ENCODE results near the gene CFAP100.

CFAP100 gene

GRCh38 chr3:126394179-126394976 lies at the start of gene CFAP100:
TSS of gene CFAP100 (plus strand) at chr3:126394909. CDS start at chr3:126396001, 1,092 bp downstream.
- DNase-seq = no peak

GRCh38 chr3:126345231-126345630 lies 49.5 kb upstream of the CFAP100 start:
- DNase-seq = no peak

- DNase-seq = no peak
These were observed 48.9 kb upstream of the CFAP100 start for GRCh38 chr3:126345641-126346460.

GRCh38 chr3:126346466-126346865 lies 48.2 kb upstream of the CFAP100 start:
- no peak for DNase-seq

GRCh38 chr3:126347543-126348161 lies 47.1 kb upstream of the CFAP100 start:
- no peak for DNase-seq

GRCh38 chr3:126348308-126348920 lies 46.3 kb upstream of the CFAP100 start:
- DNase-seq = no peak

- DNase-seq = no peak
These were observed 45.6 kb upstream of the CFAP100 start for GRCh38 chr3:126349071-126349470.

- DNase-seq = no peak
These were observed 44.9 kb upstream of the CFAP100 start for GRCh38 chr3:126349611-126350501.

GRCh38 chr3:126350502-126351085 lies 44.1 kb upstream of the CFAP100 start:
- DNase-seq = no peak

GRCh38 chr3:126351086-126351770 lies 43.5 kb upstream of the CFAP100 start:
- no peak for DNase-seq

GRCh38 chr3:126351771-126352475 lies 42.8 kb upstream of the CFAP100 start:
- no peak for DNase-seq

- DNase-seq = no peak
These were observed 41.9 kb upstream of the CFAP100 start for GRCh38 chr3:126352476-126353454.

- DNase-seq = no peak
These were observed 40.9 kb upstream of the CFAP100 start for GRCh38 chr3:126353694-126354321.

GRCh38 chr3:126354776-126355175 lies 39.9 kb upstream of the CFAP100 start:
- no peak for DNase-seq

- DNase-seq = no peak
These were observed 39.5 kb upstream of the CFAP100 start for GRCh38 chr3:126355251-126355650.

GRCh38 chr3:126355777-126356372 lies 38.8 kb upstream of the CFAP100 start:
- DNase-seq = no peak

GRCh38 chr3:126356373-126357264 lies 38.1 kb upstream of the CFAP100 start:
- DNase-seq = no peak

Data from activated CD4-positive, alpha-beta T cell treated with anti-CD3 and anti-CD28 coated beads for 1 hour (primary cell).